ENCODE data around the gene FBLN1. TPM values are rescaled to one million over a fixed set of nuclear protein-coding genes. Genes with fewer than 3 reads are reported as not detected.

The FBLN1 gene
- polyA plus RNA-seq, 1 experiment: 1,033 TPM

GRCh38 chr22:45481661-45482060 is 21.0 kb upstream of the FBLN1 start:
- Histone ChIP-seq H3K36me3 (ENCODE audit: control insufficient read depth, insufficient read depth, low read length) (no peaks in the 10 kb centered on the region), H3K4me3 (ENCODE audit: low read depth, low read length) (no peak overlapping the region), H3K27me3 (ENCODE audit: control insufficient read depth, insufficient read depth, low read length) (no peaks in the 10 kb centered on the region)
- ChIA-PET POLR2A (no interaction called here), CTCF (interaction anchor here (0.6 to 1.1 kb wide), 2 partner anchors 11 kb away, joined by 3 read pairs; no protein-coding TSS in a partner anchor)
- no peak for DNase-seq (ENCODE audit: low read depth)
- TF ChIP-seq CTCF (IDR thresholded peaks at IDR 0.05; ENCODE audit: insufficient read depth, low read depth, low read length): no peak

DNA sequence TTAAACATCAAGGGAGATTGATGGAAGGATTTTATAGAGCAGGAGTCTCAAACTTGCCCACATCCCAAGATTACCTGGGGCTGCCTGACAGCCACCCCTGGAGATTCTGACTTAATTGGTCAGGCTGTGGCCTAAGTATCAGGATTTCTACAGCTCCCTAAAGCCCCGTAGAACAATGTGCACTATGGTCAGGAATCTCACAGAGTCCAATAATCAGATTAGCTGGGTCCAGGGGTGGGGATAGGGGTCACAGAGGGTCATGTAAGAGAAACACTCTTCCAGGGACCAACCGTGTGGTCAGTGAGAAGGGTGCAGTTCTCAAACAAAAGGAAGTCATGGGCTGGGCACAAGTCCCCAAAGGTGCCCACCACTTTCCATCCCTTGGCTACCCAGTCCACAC is 20.5 kb upstream of the FBLN1 start:
- ChIA-PET POLR2A (no interaction called here), CTCF (interaction anchor here (0.6 to 1.1 kb wide), 2 partner anchors 11 to 12 kb away, joined by 3 read pairs; no protein-coding TSS in a partner anchor)
- Histone ChIP-seq H3K27me3 (ENCODE audit: control insufficient read depth, insufficient read depth, low read length) (no peaks in the 10 kb centered on the region), H3K4me3 (ENCODE audit: low read depth, low read length) (no peak overlapping the region), H3K36me3 (ENCODE audit: control insufficient read depth, insufficient read depth, low read length) (no peaks in the 10 kb centered on the region)
- DNase-seq (ENCODE audit: low read depth): no peak
- TF ChIP-seq CTCF (IDR thresholded peaks at IDR 0.05; ENCODE audit: insufficient read depth, low read depth, low read length): no peak

GRCh38 chr22:45483319-45483718 is 19.4 kb upstream of the FBLN1 start:
- ChIA-PET CTCF (interaction anchor here (0.7 kb wide), 1 partner anchor 28 kb away, joined by 3 read pairs; no protein-coding TSS in a partner anchor), POLR2A (no interaction called here)
- Histone ChIP-seq H3K4me3 (ENCODE audit: low read depth, low read length) (no peak overlapping the region), H3K36me3 (ENCODE audit: control insufficient read depth, insufficient read depth, low read length) (no peaks in the 10 kb centered on the region), H3K27me3 (ENCODE audit: control insufficient read depth, insufficient read depth, low read length) (no peaks in the 10 kb centered on the region)
- DNase-seq (ENCODE audit: low read depth): no peak
- TF ChIP-seq CTCF (IDR thresholded peaks at IDR 0.05; ENCODE audit: insufficient read depth, low read depth, low read length): no peak

DNA sequence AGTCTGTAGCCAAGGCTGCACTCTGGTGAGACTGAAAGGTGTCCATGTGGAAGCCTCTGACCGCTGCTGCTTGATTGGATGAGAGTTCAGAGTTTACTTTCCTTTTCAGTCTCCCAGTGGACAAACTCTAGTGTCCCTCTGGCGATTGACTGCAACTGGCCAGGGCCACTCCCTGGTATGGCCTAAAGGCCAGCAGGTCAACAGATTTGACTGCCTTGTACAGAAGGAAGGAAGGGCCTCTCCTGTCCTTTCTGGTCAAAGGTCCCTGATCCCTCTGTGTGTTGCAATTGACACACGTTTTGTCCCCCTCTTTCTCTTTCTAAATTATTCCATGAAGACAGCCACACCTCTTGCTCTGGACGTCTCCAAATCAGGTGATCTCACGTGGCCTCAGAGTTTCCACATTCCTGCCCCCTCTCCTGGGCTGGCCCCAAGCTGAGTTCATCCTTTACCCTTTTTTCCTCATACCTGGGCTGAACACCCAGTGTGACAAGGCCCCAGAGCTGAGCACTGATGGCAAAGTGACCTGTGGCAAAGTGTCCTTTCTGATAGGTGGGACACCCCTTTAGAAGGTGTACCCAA is 18.7 kb upstream of the FBLN1 start:
- POLR2A ChIA-PET: interaction anchor here (1.0 kb wide), 1 partner anchor 9 kb away, joined by 3 read pairs; no protein-coding TSS in a partner anchor
- CTCF ChIA-PET: interaction anchor here (1.4 kb wide), 1 partner anchor 65 kb away, joined by 4 read pairs; no protein-coding TSS in a partner anchor
- H3K36me3 ChIP-seq (ENCODE audit: control insufficient read depth, insufficient read depth, low read length): no peaks in the 10 kb centered on the region
- no peak for DNase-seq (ENCODE audit: low read depth)
- H3K27me3 ChIP-seq (ENCODE audit: control insufficient read depth, insufficient read depth, low read length): no peaks in the 10 kb centered on the region
- H3K4me3 ChIP-seq (ENCODE audit: low read depth, low read length): no peak overlapping the region
- TF ChIP-seq CTCF (IDR thresholded peaks at IDR 0.05; ENCODE audit: insufficient read depth, low read depth, low read length): no peak

DNA sequence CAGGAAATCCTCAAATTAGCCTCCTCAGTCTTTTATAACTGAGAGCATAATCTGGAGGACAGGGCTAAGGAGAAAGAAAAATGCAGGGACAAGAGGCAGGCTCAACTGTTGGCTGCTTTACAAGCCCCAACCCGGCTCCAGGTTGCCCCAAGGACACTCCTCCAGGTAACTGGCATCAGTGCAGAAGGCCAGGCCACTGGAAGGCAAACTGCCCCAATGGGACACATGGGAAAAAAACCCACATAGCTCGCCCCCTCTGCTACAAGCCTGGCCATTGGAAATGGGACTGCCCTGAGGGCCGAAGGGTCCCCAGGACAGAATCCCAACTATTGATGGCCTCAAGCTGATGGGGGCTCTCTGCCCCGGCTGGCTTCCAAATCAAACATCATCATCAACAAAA is 17.9 kb upstream of the FBLN1 start:
- no peaks in the 10 kb centered on the region for H3K36me3 ChIP-seq (ENCODE audit: control insufficient read depth, insufficient read depth, low read length)

More for the DNA sequence above, 17.9 kb upstream of the FBLN1 start:
- Histone ChIP-seq H3K4me3 (ENCODE audit: low read depth, low read length) (no peak overlapping the region), H3K27me3 (ENCODE audit: control insufficient read depth, insufficient read depth, low read length) (no peaks in the 10 kb centered on the region)
- POLR2A ChIA-PET: interaction anchor here (1.0 kb wide), 1 partner anchor 9 kb away, joined by 3 read pairs; no protein-coding TSS in a partner anchor
- no peak for DNase-seq (ENCODE audit: low read depth)
- TF ChIP-seq CTCF (IDR thresholded peaks at IDR 0.05; ENCODE audit: insufficient read depth, low read depth, low read length): no peak
- CTCF ChIA-PET: interaction anchor here (0.7 to 1.4 kb wide), 2 partner anchors 43 to 64 kb away, joined by 3 to 4 read pairs; no protein-coding TSS in a partner anchor

All from BJ (cell line).